HG03066 (cell line): Measurements from ENCODE around the gene SH3PXD2A.
A peak's percentile ranks its signal among the peaks of the same experiment; 100 is the strongest.

Experiments
- ATAC-seq: cut with Tn5 transposase; IDR thresholded peaks from one replicate; pipeline ENCODE4 v1.9.1; 2021; ENCODE audit warnings: low read depth; ENCODE audit not compliant: unreplicated experiment

SH3PXD2A gene

GRCh38 chr10:103712898-103713498, 142.4 kb downstream of the SH3PXD2A start:
- ATAC-seq: no peak

GRCh38 chr10:103712146-103712545, 143.2 kb downstream of the SH3PXD2A start:
- ATAC-seq: no peak

DNA sequence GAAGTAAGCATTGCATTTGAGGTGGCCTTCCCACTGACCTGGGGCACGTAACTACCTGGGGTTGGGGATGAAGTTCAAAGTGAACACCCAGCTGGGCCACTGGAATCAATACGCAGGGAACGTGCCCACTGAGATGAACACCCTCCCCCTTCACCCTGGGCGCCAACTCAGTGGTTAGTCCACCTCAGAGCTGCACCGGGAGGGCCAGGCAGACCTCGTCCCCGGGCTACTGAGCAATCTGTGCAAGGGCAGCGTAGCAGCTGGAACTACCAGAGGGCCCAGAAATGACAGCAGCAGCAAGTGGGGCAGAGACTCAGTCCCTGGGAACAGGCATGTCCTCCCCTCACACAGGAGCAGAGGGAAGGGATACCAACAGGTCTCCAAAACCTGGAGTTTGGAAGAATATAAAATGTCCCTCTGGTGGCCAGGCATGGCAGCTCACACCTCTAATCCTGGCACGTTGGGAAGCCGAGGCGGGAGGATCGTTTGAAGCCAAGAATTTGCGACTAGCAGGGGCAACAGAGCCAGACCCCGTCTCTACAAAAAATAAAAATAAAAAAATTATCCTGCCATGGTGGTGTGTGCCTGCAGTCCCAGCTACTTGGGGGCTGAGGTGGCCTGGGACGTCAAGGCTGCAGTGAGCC, 143.9 kb downstream of the SH3PXD2A start:
- ATAC-seq: no peak

DNA sequence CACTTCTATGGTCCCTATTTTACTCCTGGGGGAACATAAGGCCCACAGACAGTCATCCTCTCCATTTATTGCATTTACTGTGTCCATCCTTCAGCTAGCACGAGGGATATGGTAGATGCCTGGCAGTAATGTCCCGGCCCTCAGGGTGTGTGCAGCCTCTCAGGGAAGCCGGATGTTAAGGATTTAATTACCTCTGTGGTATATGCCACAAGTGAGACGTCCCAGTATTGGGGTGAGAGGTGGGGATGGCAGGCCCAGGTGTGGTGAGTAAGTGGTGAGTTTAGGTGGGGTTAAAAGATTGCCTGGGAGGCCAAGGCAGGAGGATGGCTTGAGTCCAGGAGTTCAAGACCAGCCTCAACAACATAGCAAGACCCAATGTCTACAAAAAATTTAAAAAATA, 144.9 kb downstream of the SH3PXD2A start:
- no peak for ATAC-seq

DNA sequence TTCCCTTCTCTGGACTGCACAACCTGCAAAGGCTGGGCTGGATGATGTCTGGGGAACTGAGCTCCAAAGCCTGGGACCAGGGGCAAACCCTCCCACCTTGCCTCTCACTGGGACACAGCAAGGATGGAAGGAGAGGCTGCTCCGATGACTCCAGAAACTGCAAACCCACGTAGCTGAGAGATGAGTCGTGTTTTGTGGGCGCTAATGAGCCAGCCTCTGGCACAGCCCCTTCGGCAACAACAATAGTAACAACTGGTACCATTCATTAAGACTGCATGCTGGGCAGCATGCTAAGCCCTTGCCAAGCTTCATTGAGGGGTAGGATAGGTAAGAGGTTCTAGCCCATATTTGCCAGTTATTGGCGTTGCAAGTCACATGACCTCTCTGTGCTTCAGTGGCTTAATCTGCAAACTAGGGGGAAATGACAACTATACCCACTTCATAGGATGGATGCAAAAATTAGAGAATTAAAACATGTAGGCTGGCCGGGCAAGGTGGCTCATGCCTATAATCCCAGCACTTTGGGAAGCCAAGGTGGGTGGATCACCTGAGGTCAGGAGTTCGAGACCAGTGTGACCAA, 145.9 kb downstream of the SH3PXD2A start:
- ATAC-seq: no peak

GRCh38 chr10:103708627-103709288, 146.6 kb downstream of the SH3PXD2A start:
- ATAC-seq: no peak

DNA sequence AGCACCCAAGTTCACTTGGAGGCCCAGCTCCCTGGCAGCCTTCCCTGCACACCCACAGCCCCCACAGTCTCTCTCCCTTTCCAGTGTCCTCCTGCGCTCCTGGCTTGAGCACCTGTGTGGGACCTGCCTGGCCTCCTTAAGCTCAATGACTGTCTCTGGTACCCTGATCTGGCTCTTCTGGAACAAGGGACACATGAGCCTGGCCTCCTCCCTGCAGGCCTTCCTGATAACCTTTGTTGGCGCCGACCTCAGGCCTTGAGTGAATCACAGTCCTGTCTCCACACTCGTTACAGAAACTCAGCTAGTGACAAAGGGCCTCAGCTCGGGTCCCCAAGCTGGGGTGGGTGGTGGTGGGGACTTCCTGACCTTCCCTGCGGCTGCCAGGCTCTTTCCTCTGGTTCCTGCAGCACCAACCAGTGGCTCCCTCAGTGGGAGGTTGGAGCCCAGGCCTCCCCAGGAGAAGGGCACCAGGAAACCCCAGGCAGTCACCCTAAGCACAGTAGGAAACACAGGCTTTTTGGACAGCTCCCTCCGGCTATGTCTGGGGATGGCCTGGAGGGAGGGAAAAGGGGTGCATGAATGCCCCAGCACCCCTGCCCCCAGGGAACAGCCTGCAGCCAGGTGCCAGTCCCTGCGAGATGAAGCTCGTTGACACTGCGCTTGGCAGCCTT, 147.3 kb downstream of the SH3PXD2A start:
- no peak for ATAC-seq

DNA sequence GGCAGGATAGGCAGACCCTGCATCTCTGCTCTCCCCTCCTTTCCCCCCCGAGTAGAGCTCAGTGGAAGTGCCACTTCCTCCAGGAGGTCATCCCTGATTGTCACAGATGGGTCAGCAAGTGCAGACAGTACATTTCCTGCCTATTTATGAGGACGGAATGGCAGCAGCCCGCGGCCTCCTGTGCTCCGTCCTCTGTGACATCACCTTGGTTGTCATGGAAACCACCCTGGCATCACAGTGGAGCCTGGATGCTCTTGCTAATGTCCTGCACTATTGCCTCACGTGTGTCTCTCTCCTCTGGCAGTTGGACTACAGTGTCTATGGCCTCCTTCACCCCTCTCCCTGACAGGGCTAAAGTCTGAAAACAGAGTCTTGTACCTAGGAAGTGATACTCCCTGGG, 148.6 kb downstream of the SH3PXD2A start:
- no peak for ATAC-seq

DNA sequence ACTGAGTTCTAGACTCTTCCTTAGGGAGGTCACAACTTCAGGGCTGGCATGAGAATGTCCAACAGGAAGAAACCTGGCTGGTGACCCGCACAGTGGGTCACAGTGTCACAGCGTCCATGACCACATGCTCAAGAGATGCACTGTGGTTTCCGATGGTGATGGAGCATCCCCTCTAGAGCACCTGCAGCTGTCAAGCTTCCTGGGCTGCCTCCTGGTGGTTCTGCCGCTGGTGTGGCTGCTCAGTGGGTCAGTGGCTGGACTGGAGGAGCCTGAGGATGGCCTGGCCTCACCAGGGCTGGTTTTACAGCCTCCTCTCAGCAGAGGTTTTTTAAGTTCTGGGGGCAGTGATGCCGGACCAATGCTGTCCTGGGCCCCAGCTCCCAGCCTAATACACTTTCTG, 149.3 kb downstream of the SH3PXD2A start:
- ATAC-seq: no peak

DNA sequence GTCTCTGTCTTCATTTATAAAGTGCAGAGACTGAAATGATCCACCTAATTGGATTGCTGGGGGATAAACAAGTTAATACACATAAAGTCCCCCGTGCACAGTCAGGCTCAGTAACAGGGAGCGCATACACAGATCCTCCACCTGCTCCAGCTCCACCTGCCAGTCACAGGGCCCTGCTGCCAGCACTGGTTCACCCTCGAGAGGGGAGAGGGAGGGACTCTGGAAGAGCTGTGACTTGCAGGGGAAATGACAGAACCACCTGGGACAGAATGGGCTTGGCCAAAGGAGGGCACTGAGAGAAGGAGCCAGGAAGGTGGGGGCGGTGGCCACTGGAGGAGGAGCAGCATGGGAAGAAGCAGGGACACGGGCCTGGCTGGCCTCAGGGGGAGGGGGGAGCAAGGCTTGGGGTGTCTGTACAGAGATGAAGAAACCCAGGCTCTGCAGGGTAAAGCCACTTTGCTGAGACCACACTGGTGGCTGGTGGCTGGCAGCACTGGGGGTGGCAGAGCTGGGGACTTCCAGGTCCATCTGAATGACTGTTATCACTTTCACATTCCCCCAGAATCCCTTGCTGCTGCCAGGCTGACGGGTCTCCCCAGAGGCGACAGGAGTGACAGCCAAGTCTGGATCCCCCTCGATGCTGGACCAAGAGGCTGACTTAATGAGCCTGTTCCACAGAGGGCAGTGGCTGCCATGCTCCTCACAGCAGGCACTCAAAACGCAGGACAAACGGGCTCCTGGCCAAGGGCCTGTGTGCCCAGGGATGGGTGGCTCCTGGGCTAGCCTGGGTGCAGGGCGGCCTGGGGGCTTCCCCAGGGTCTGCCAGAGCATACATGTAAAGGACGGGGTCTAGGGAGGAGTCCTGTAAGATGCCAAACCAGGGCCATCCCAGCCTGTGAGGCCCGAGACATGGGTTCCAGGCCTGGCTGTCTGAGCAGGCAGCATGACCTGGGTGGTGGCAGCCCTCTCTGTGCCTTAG, 151.1 kb downstream of the SH3PXD2A start:
- no peak for ATAC-seq

DNA sequence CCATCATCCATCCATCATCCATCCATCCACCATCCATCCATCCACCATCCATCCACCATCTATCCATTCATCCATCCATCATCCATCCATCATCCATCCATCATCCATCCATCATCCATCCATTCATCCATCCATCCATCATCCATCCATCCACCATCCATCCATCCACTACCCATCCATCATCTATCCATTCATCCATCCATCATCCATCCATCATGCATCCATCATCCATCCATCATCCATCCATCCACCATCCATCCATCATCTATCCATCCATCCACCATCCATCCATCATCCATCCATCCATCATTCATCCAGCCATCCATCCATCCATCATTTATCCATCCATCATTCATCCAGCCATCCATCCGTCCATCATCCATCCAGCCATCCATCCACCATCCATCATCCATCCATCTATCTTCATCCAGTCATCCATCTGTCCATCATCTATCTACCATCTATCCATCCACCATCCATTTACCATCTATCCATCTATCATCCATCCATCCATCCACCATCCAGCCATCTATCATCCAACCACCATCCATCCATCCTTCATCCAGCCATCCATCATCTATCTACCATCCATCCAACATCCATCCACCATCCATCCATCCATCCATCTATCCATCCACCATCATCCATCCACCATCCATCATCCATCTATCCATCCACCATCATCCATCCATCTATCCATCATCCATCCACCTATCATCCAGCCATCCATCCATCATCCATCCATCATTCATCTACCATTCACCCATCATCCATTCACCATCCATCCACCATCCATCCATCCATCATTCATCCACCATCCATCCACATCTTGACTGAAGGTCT, 153.8 kb downstream of the SH3PXD2A start:
- no peak for ATAC-seq

- no peak for ATAC-seq
Measured at GRCh38 chr10:103700436-103700715, 155.0 kb downstream of the SH3PXD2A start.

GRCh38 chr10:103699611-103700435, 155.6 kb downstream of the SH3PXD2A start:
- ATAC-seq: no peak

DNA sequence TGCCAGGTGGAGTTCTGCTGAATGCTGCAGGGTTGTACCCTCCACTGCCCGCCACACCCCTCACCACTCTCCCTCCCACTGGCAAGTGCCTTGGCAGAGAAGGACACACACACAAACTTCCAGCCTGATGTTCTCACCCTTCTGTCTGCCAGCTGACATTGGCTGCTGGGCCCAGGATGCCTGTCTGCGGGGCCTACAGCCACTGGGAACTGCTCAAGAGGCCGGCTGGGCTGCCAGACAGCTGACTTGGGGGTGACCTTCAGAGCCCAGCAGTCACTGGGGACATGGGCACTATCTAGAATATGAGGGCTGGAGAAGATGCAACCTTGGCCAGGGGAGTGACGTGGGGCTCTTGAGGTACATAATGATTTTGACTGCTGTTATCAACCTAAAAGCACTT, 157.1 kb downstream of the SH3PXD2A start:
- ATAC-seq: no peak

DNA sequence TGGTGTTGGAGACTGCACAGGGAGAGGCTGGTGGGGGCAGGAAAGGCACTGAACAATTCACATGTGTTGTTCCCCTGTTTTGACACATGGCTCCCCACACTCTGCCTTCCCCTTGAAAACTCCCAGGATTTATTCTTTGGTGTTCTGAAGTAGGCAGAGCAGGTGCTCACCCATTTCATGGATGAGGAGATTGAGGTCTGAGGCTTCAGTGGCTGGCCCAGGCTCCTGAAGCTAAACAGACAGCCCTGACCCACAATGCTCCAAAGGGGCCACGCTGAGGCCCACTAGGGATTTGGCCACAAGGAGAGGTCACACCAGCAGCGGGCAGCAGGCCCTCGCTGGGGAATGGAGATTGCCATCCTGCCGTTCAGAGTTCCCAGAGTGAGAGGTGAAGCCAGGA, 157.6 kb downstream of the SH3PXD2A start:
- no peak for ATAC-seq

DNA sequence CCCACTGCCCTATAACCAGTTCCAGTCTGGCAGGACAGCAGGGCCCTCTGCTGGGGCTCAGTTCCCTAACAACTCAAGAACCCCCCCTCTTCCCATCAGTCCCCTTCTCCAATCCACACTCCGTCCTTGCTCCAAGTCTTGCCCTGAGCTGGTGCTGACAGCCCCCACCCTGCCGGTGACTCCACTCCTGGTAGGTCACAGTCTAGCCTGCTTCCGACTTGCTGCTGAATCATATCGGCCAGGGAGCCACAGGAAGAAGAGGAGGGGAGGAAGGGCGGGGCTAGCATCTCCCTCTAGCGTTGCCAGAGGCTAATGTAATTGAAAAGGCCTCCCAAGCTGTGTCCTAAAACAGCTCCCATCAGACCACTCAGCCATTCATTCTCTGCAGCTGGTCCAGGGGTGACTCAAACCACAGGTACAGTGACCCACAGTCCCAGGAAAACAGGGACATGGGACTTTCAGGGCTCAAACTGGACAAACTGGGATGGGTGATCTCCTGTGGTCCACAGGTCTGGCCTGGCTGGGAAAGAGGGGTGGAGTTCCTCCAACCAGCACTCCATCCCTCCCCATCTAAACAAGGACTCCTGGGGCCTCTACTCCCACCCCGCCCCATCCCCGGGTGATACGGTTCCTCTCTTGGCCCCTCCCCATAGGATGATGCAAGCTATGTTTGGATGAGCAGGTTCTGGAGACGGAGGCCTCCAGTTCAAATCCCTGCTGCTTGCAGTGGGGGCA, 158.8 kb downstream of the SH3PXD2A start:
- peak; percentile 42 for ATAC-seq

DNA sequence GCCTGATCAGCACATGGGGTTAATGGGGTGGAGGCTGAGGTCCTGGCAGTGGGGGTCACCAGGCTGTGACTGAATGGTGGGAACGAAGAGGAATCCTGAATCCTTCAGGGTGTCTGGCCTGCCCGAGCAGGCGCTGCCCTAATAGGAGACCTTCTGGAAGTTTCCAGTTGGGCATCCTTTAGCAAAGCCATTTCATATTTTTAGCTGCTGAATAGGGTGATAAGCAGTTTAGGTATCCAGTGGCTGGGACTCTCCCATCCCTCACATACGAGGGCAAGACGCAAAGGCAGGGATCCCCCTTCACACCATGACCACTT, 159.3 kb downstream of the SH3PXD2A start:
- no peak for ATAC-seq

GRCh38 chr10:103695584-103696005, 159.8 kb downstream of the SH3PXD2A start:
- ATAC-seq: no peak
